A549 (cell line): ENCODE data around the gene TSPEAR. TPM values are rescaled to one million over a fixed set of nuclear protein-coding genes. Genes with fewer than 3 reads are reported as not detected.

Source experiments
- ATAC-seq, 2 experiments: fragments of 200-7000 bp in 1 of 2; fragments of >200 bp in 1 of 2; cut with Nextera tagmentation in 1 of 2; cut with Tn5 transposase in 1 of 2; 3 replicates each; pipeline versions ENCODE4 v1.8.0 to v1.9.1; 2018 to 2020; ENCODE audit warnings: mild to moderate bottlenecking in 1 of 2, moderate library complexity in 1 of 2
- CTCF ChIA-PET: fragments of 300-600 bp; sonication (Branson Sonifier 250); formaldehyde crosslinking; extraction: SDS; loops from one replicate; lab custom pipeline; 2021; ENCODE audit warnings: antibody characterized with exemption, inconsistent platforms; lab: Yijun Ruan, JAX
- POLR2A ChIA-PET: fragments of 350-600 bp; formaldehyde crosslinking; extraction: SDS; loops from one replicate; lab custom pipeline; 2021; ENCODE audit warnings: antibody characterized with exemption, inconsistent platforms; lab: Yijun Ruan, JAX
- DNase-seq, 2 experiments: peaks; one replicate each; pipeline versions ENCODE4 v3.0.0 to v3.0.0-alpha.2; 2011 to 2016; ENCODE audit warnings: low read depth in 1 of 2, low spot score in 1 of 2
- FAIRE-seq: peaks from 2 replicates; lab custom pipeline; 2011; peaks lifted over from hg19 to GRCh38; lab: Jason Lieb, UNC
- H3K27ac ChIP-seq, 2 experiments: fragments of >200 bp; sonication (Bioruptor Twin); formaldehyde crosslinking; 3 replicates each; pipeline ENCODE4 v1.5.1; 2016 to 2017
- H3K4me1 ChIP-seq: fragments of >200 bp; sonication (Bioruptor Twin); formaldehyde crosslinking; 3 replicates; pipeline ENCODE4 v1.6.1; 2016
- H3K4me2 ChIP-seq: fragments of >200 bp; sonication (Bioruptor Twin); formaldehyde crosslinking; 3 replicates; pipeline ENCODE4 v1.6.1; 2016
- H3K4me3 ChIP-seq: fragments of >200 bp; sonication (Bioruptor Twin); formaldehyde crosslinking; 3 replicates; pipeline ENCODE4 v1.5.1; 2016
- H3K9me3 ChIP-seq: fragments of >200 bp; sonication (Bioruptor Twin); formaldehyde crosslinking; 3 replicates; pipeline ENCODE4 v1.6.1; 2016
- CBX8 ChIP-seq: fragments of 200-600 bp; sonication (generic); IDR thresholded peaks from 2 replicates; pipeline ENCODE4 v1.6.1; 2016
- EHMT2 ChIP-seq: fragments of 200-600 bp; sonication (generic); IDR thresholded peaks from 2 replicates; pipeline ENCODE4 v1.6.1; 2016; ENCODE audit warnings: antibody characterized with exemption, low read depth, mild to moderate bottlenecking, moderate library complexity
- EP300 ChIP-seq, 2 experiments: fragments of >200 bp; sonication (Bioruptor Twin); formaldehyde crosslinking; IDR thresholded peaks; 2 replicates in 1 of 2; 3 replicates in 1 of 2; pipeline ENCODE4 v1.6.1; 2016 to 2017
- ESRRA ChIP-seq: fragments of 150-350 bp; IDR thresholded peaks from 2 replicates; pipeline ENCODE4 v1.6.1; 2014; ENCODE audit warnings: mild to moderate bottlenecking, low read length, borderline replicate concordance
- FOXS1 ChIP-seq: fragments of 250-450 bp; sonication (Bioruptor Pico); IDR thresholded peaks from 2 replicates; pipeline ENCODE4 v1.5.0; 2020; ENCODE audit warnings: mild to moderate bottlenecking, moderate library complexity
- GATA3 ChIP-seq: IDR thresholded peaks from 2 replicates; pipeline ENCODE4 v1.6.1; 2012; ENCODE audit warnings: borderline replicate concordance
- HDAC2 ChIP-seq: fragments of 200-600 bp; sonication (generic); IDR thresholded peaks from 2 replicates; pipeline ENCODE4 v1.6.1; 2016
- HOXA7 ChIP-seq: fragments of 250-450 bp; sonication (Bioruptor Pico); IDR thresholded peaks from 2 replicates; pipeline ENCODE4 v1.5.0; 2020; ENCODE audit warnings: mild to moderate bottlenecking, moderate library complexity
- HOXB13 ChIP-seq: fragments of 250-450 bp; sonication (Bioruptor Pico); IDR thresholded peaks from 2 replicates; pipeline ENCODE4 v1.5.0; 2020; ENCODE audit warnings: low read depth, mild to moderate bottlenecking, moderate library complexity
- HOXB5 ChIP-seq: fragments of 250-450 bp; sonication (Bioruptor Pico); IDR thresholded peaks from 2 replicates; pipeline ENCODE4 v1.5.0; 2020; ENCODE audit warnings: mild to moderate bottlenecking, moderate library complexity
- JUN ChIP-seq, 2 experiments: fragments of >200 bp; sonication (Bioruptor Twin); formaldehyde crosslinking; IDR thresholded peaks; 2 replicates in 1 of 2; 3 replicates in 1 of 2; pipeline ENCODE4 v1.6.1; 2016 to 2017
- KDM5A ChIP-seq: fragments of 200-600 bp; sonication (generic); IDR thresholded peaks from 2 replicates; pipeline ENCODE4 v1.6.1; 2016; ENCODE audit warnings: antibody characterized with exemption, mild to moderate bottlenecking
- MAZ ChIP-seq: fragments of 150-350 bp; IDR thresholded peaks from 2 replicates; pipeline ENCODE4 v1.6.1; 2014; ENCODE audit warnings: antibody characterized with exemption, low read depth, low read length, borderline replicate concordance
- PHF8 ChIP-seq: fragments of 200-600 bp; sonication (generic); IDR thresholded peaks from 2 replicates; pipeline ENCODE4 v1.6.1; 2016; ENCODE audit warnings: low read depth, mild to moderate bottlenecking, antibody characterized with exemption, moderate library complexity, borderline replicate concordance
- POLR2A ChIP-seq: IDR thresholded peaks from 2 replicates; pipeline ENCODE4 v1.6.1; 2012; ENCODE audit warnings: mild to moderate bottlenecking, low read length
- POLR2AphosphoS2 ChIP-seq: conservative IDR thresholded peaks from 2 replicates; pipeline ENCODE4 v1.6.1; 2012; ENCODE audit warnings: low read length, improper control_type of control experiment, inconsistent platforms
- RAD21 ChIP-seq, 2 experiments: fragments of >200 bp in 1 of 2; sonication (Bioruptor Twin) in 1 of 2; formaldehyde crosslinking in 1 of 2; IDR thresholded peaks in 1 of 2; conservative IDR thresholded peaks in 1 of 2; 2 replicates in 1 of 2; 3 replicates in 1 of 2; pipeline ENCODE4 v1.6.1; 2012 to 2018; ENCODE audit warnings: inconsistent platforms in 1 of 2
- RARB ChIP-seq: fragments of 250-450 bp; sonication (Bioruptor Pico); IDR thresholded peaks from 2 replicates; pipeline ENCODE4 v1.8.0; 2021; ENCODE audit warnings: mild to moderate bottlenecking, moderate library complexity
- RCOR1 ChIP-seq: fragments of 150-350 bp; IDR thresholded peaks from 2 replicates; pipeline ENCODE4 v1.6.1; 2014; ENCODE audit warnings: antibody characterized with exemption, low read length, low read depth
- RFX5 ChIP-seq: fragments of 450-650 bp; IDR thresholded peaks from 2 replicates; pipeline ENCODE4 v1.7.1; 2014; ENCODE audit warnings: antibody characterized with exemption, mild to moderate bottlenecking, moderate library complexity
- RNF2 ChIP-seq: fragments of 200-600 bp; sonication (generic); IDR thresholded peaks from 2 replicates; pipeline ENCODE4 v1.6.1; 2016; ENCODE audit warnings: low read depth, mild to moderate bottlenecking, antibody characterized with exemption, moderate library complexity, borderline replicate concordance
- SMC3 ChIP-seq: fragments of >200 bp; sonication (Bioruptor Twin); formaldehyde crosslinking; IDR thresholded peaks from 3 replicates; pipeline ENCODE4 v1.6.1; 2018; ENCODE audit warnings: inconsistent platforms
- SREBF2 ChIP-seq: fragments of 450-650 bp; IDR thresholded peaks from 2 replicates; pipeline ENCODE4 v1.6.1; 2014; ENCODE audit warnings: mild to moderate bottlenecking, moderate library complexity
- TP53 ChIP-seq: fragments of 250-450 bp; sonication (Bioruptor Pico); IDR thresholded peaks from 2 replicates; pipeline ENCODE4 v1.5.0; 2021; ENCODE audit warnings: mild to moderate bottlenecking, moderate library complexity
- ZFP36 ChIP-seq: fragments of 450-650 bp; IDR thresholded peaks from 2 replicates; pipeline ENCODE4 v1.6.1; 2014; ENCODE audit warnings: borderline replicate concordance; ENCODE audit not compliant: partially characterized antibody
- ZSCAN20 ChIP-seq: fragments of 250-450 bp; sonication (Bioruptor Pico); IDR thresholded peaks from 2 replicates; pipeline ENCODE4 v1.8.0; 2022; ENCODE audit warnings: mild to moderate bottlenecking, moderate library complexity
- WGBS: methylation state at CpG from one replicate; pipeline ENCODE4 v1.1.6; 2017; ENCODE audit errors: missing lambda C conversion rate; 5-methylcytosine and 5-hydroxymethylcytosine counted together
- polyA plus RNA-seq, 4 experiments: library from polyadenylated mRNA; depleted of rRNA in 3 of 4; stranded (reverse); fragments of >200 nt; fragmentation: RNase III in 1 of 4; extraction: RNeasy Plus Mini Kit Qiagen cat#74134 plus additional on column Dnase treatment in 1 of 4; gene quantifications; 2 replicates in 3 of 4; 3 replicates in 1 of 4; pipeline ENCODE4 v1.2.3, GENCODE V29; 2011 to 2017
- TF ChIP-seq, protein P1 (sequence below): IDR thresholded peaks from 2 replicates; pipeline ENCODE4 v1.6.1; 2012
- TF ChIP-seq, protein P2 (sequence below): fragments of 450-650 bp; IDR thresholded peaks from 2 replicates; pipeline ENCODE4 v1.6.1; 2014; ENCODE audit warnings: antibody characterized with exemption
- TF ChIP-seq, protein P3 (sequence below): IDR thresholded peaks from 2 replicates; pipeline ENCODE4 v1.6.1; 2012
- TF ChIP-seq, protein P4 (sequence below): fragments of 200-600 bp; sonication (generic); IDR thresholded peaks from 2 replicates; pipeline ENCODE4 v1.6.1; 2016; ENCODE audit warnings: antibody characterized with exemption, mild to moderate bottlenecking, moderate library complexity
- TF ChIP-seq, protein P5 (sequence below): fragments of >200 bp; sonication (Bioruptor Twin); formaldehyde crosslinking; IDR thresholded peaks from 3 replicates; pipeline ENCODE4 v1.6.1; 2016

TSPEAR gene
- polyA plus RNA-seq, 2 of the 4 experiments (the other 2 are of a cell fraction), result not detected

DNA sequence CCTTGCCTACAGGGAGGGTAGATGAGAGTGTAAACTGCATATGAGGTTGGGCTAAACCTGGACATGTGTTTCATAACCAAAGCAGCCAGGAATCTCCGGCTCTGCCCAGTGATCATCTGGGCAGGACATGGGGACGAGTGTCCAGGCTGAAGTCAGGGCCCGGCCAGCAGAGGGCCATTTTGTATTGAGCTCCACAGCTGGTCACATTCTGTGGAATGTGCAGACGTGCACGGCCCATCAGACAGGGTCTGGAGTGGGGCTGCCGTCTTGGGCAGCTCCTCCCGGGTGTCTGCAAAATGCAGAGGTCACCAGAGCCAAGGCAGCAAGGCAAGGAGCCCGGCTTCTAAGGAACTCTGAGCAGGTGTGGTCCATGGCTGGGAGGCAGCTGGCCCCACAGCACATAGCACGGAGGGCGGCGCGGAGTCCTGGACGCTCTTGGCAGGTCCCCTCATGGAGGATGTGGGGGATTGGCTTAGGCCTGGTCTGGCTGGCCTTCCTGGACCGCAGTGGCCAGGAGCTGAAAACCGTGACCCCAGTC lies 249.8 kb downstream of the TSPEAR start:
- H3K4me3 ChIP-seq, result no peak overlapping the region
- no peaks in the 10 kb centered on the region for H3K4me1 ChIP-seq
- ATAC-seq (peak in 1 of 2 experiments; percentile 72; a peak in 3 of 6 replicates), FAIRE-seq (no peak), DNase-seq (no peak)
- WGBS, result 64% methylated on average over 5 of the region's 15 CpGs
- TF ChIP-seq, protein P1, sequence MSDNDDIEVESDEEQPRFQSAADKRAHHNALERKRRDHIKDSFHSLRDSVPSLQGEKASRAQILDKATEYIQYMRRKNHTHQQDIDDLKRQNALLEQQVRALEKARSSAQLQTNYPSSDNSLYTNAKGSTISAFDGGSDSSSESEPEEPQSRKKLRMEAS, result no peak
- TF ChIP-seq FOXS1 (CRISPR knock-in tag), result no peak
- no peak for TF ChIP-seq RNF2
- no peak for TF ChIP-seq GATA3
- TF ChIP-seq POLR2AphosphoS2, result no peak
- no peak for TF ChIP-seq KDM5A
- TF ChIP-seq HDAC2, result no peak
- TF ChIP-seq EHMT2, result no peak
- no peak for TF ChIP-seq SMC3
- no peak for TF ChIP-seq RFX5
- no peak for TF ChIP-seq HOXB13 (CRISPR knock-in tag)
- no peak overlapping the region for H3K4me2 ChIP-seq
- ChIA-PET POLR2A (no interaction called here), CTCF (interaction anchor here (0.8 to 1.4 kb wide), 3 partner anchors 9 to 322 kb away, joined by 3 to 5 read pairs (median 4); no protein-coding TSS in a partner anchor)
- no peak overlapping the region for H3K27ac ChIP-seq
- H3K9me3 ChIP-seq, result no peaks in the 10 kb centered on the region

DNA sequence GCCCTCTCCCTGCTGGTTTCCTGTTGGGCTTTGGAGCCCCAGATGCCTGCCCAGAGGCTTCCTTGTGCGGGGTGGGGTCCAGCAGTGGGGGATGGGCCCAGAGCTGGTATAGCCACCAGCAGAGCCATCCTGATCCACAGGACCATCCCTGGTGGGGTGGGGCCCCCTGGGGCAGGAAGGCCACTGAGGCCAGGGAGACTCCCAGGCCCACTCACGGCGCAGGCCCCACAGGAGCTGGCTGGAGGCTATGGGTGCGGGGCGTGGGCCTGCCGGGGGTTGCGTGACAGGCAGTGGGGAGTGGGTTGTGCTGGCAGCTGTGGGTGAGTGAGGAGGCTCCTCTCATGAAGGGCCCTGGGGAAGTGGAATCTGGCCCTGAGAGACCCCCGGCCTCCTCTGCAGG lies 250.4 kb downstream of the TSPEAR start:
- Histone ChIP-seq H3K9me3 (no peaks in the 10 kb centered on the region), H3K4me3 (no peak overlapping the region), H3K4me2 (no peak overlapping the region), H3K27ac (no peak overlapping the region), H3K4me1 (peaks cover 3% of the 10 kb centered on the region; the same call in 1 of the 3 replicates)
- ATAC-seq, result no peak
- POLR2A ChIA-PET, result no interaction called here
- no peak for DNase-seq
- CTCF ChIA-PET, result interaction anchor here (0.8 to 1.4 kb wide), 2 partner anchors 9 to 20 kb away, joined by 4 to 5 read pairs; no protein-coding TSS in a partner anchor
- WGBS, result 80% methylated on average over 1 of the region's 8 CpGs
- no peak for FAIRE-seq
- TF ChIP-seq RARB (CRISPR knock-in tag), result no peak
- no peak for TF ChIP-seq ZFP36
- TF ChIP-seq HOXA7 (CRISPR knock-in tag), result no peak
- TF ChIP-seq HOXB5 (CRISPR knock-in tag), result no peak
- no peak for TF ChIP-seq CBX8
- TF ChIP-seq, protein P2, sequence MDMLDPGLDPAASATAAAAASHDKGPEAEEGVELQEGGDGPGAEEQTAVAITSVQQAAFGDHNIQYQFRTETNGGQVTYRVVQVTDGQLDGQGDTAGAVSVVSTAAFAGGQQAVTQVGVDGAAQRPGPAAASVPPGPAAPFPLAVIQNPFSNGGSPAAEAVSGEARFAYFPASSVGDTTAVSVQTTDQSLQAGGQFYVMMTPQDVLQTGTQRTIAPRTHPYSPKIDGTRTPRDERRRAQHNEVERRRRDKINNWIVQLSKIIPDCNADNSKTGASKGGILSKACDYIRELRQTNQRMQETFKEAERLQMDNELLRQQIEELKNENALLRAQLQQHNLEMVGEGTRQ, result no peak
- TF ChIP-seq, protein P3, sequence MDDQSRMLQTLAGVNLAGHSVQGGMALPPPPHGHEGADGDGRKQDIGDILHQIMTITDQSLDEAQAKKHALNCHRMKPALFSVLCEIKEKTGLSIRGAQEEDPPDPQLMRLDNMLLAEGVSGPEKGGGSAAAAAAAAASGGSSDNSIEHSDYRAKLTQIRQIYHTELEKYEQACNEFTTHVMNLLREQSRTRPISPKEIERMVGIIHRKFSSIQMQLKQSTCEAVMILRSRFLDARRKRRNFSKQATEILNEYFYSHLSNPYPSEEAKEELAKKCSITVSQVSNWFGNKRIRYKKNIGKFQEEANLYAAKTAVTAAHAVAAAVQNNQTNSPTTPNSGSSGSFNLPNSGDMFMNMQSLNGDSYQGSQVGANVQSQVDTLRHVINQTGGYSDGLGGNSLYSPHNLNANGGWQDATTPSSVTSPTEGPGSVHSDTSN, result no peak
- TF ChIP-seq, protein P4, sequence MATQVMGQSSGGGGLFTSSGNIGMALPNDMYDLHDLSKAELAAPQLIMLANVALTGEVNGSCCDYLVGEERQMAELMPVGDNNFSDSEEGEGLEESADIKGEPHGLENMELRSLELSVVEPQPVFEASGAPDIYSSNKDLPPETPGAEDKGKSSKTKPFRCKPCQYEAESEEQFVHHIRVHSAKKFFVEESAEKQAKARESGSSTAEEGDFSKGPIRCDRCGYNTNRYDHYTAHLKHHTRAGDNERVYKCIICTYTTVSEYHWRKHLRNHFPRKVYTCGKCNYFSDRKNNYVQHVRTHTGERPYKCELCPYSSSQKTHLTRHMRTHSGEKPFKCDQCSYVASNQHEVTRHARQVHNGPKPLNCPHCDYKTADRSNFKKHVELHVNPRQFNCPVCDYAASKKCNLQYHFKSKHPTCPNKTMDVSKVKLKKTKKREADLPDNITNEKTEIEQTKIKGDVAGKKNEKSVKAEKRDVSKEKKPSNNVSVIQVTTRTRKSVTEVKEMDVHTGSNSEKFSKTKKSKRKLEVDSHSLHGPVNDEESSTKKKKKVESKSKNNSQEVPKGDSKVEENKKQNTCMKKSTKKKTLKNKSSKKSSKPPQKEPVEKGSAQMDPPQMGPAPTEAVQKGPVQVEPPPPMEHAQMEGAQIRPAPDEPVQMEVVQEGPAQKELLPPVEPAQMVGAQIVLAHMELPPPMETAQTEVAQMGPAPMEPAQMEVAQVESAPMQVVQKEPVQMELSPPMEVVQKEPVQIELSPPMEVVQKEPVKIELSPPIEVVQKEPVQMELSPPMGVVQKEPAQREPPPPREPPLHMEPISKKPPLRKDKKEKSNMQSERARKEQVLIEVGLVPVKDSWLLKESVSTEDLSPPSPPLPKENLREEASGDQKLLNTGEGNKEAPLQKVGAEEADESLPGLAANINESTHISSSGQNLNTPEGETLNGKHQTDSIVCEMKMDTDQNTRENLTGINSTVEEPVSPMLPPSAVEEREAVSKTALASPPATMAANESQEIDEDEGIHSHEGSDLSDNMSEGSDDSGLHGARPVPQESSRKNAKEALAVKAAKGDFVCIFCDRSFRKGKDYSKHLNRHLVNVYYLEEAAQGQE, result no peak
- TF ChIP-seq MAZ, result no peak
- no peak for TF ChIP-seq TP53 (CRISPR knock-in tag)
- no peak for TF ChIP-seq ZSCAN20 (CRISPR knock-in tag)
- TF ChIP-seq, protein P5, sequence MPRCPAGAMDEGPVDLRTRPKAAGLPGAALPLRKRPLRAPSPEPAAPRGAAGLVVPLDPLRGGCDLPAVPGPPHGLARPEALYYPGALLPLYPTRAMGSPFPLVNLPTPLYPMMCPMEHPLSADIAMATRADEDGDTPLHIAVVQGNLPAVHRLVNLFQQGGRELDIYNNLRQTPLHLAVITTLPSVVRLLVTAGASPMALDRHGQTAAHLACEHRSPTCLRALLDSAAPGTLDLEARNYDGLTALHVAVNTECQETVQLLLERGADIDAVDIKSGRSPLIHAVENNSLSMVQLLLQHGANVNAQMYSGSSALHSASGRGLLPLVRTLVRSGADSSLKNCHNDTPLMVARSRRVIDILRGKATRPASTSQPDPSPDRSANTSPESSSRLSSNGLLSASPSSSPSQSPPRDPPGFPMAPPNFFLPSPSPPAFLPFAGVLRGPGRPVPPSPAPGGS, result no peak
- TF ChIP-seq EP300 (IDR thresholded peaks at IDR 0.05), result no peak
- TF ChIP-seq POLR2A, result no peak
- TF ChIP-seq RAD21 (conservative IDR thresholded peaks at IDR 0.05 in 1 of 2, IDR thresholded peaks at IDR 0.05 in 1 of 2), result no peak
- no peak for TF ChIP-seq PHF8
- TF ChIP-seq RCOR1, result no peak
- no peak for TF ChIP-seq SREBF2
- TF ChIP-seq ESRRA, result no peak
- no peak for TF ChIP-seq JUN (IDR thresholded peaks at IDR 0.05)
